ENCODE data around the gene SLC25A41.

Gene SLC25A41

GRCh38 chr19:6433663-6434062 lies at the start of gene SLC25A41:
Gene SLC25A41 (minus strand): TSS chr19:6433763. CDS start chr19:6433693, 70 bp downstream.
- DNase-seq, result no peak

- no peak for DNase-seq
Observed at GRCh38 chr19:6483235-6483634, 49.7 kb upstream of the SLC25A41 start.

- no peak for DNase-seq
Observed at GRCh38 chr19:6482343-6482686, 48.8 kb upstream of the SLC25A41 start.

GRCh38 chr19:6481541-6482342 lies 48.2 kb upstream of the SLC25A41 start, which contains the start of gene DENND1C:
Gene DENND1C (minus strand): TSS chr19:6481787. CDS start chr19:6481695, 92 bp downstream.
- no peak for DNase-seq

- no peak for DNase-seq
Observed at GRCh38 chr19:6480848-6481415, 47.4 kb upstream of the SLC25A41 start.

GRCh38 chr19:6479836-6480398 lies 46.4 kb upstream of the SLC25A41 start:
- no peak for DNase-seq

- DNase-seq, result no peak
Observed at GRCh38 chr19:6478815-6479214, 45.3 kb upstream of the SLC25A41 start.

- no peak for DNase-seq
Observed at GRCh38 chr19:6476896-6477431, 43.4 kb upstream of the SLC25A41 start.

GRCh38 chr19:6476155-6476895 lies 42.8 kb upstream of the SLC25A41 start:
- no peak for DNase-seq

GRCh38 chr19:6475321-6476108 lies 42.0 kb upstream of the SLC25A41 start:
- no peak for DNase-seq

GRCh38 chr19:6473647-6474046 lies 40.1 kb upstream of the SLC25A41 start:
- no peak for DNase-seq

- DNase-seq, result no peak
Observed at GRCh38 chr19:6472713-6473112, 39.1 kb upstream of the SLC25A41 start.

- no peak for DNase-seq
Observed at GRCh38 chr19:6471076-6471475, 37.5 kb upstream of the SLC25A41 start.

GRCh38 chr19:6470173-6470572 lies 36.6 kb upstream of the SLC25A41 start:
- no peak for DNase-seq

- DNase-seq, result no peak
Observed at GRCh38 chr19:6467384-6467783, 33.8 kb upstream of the SLC25A41 start.

- DNase-seq, result no peak
Observed at GRCh38 chr19:6466526-6467248, 33.1 kb upstream of the SLC25A41 start.

- DNase-seq, result no peak
Observed at GRCh38 chr19:6465663-6466062, 32.1 kb upstream of the SLC25A41 start.

GRCh38 chr19:6465006-6465405 lies 31.4 kb upstream of the SLC25A41 start:
- no peak for DNase-seq

- no peak for DNase-seq
Observed at GRCh38 chr19:6464070-6464873, 30.7 kb upstream of the SLC25A41 start, which contains the start of gene CRB3. Gene CRB3 (plus strand): TSS chr19:6464271. CDS start chr19:6464702, 431 bp downstream.

GRCh38 chr19:6460099-6460884 lies 26.7 kb upstream of the SLC25A41 start:
- peak; percentile 96 to 98 for DNase-seq
